Body of pancreas (tissue), 4 donors: Measurements from ENCODE around the gene SPDYE6.

ENCODE experiments used
- CTCF ChIP-seq, 7 experiments: fragments of 450-650 bp in 4 of 7; fragments of 200-600 bp in 3 of 7; sonication (generic) in 3 of 7; IDR thresholded peaks; one replicate each; pipeline ENCODE4 v1.5.1; 2016 to 2019; ENCODE audit warnings: antibody characterized with exemption in 7 of 7
- POLR2A ChIP-seq, 3 donors: fragments of 450-650 bp; IDR thresholded peaks; one replicate each; pipeline ENCODE4 v1.6.1; 2016; ENCODE audit warnings: antibody characterized with exemption in 3 of 3, mild to moderate bottlenecking in 2 of 3

DNA sequence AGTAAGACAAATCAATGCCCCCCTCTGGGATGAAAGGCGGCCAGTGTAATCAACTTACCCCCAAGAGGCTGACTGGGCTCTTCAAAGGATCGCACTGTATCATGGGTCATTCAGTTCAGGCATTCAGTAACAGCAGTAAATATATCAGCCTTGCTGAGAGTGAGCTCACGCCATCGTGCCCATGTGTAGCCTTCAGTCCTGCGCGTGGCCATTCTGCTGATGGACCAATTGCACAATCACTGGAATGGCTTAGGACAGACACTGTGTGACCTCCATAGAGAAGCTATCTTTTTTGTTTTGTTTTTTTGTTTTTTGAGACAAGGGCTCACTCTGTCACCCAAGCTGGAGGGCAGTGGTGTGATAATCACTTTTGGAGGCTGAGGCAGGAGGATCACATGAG is 30.8 kb upstream of the SPDYE6 start:
- TF ChIP-seq CTCF (IDR thresholded peaks at IDR 0.05) (no peak), POLR2A (IDR thresholded peaks at IDR 0.05) (no peak)
